HG03469 (cell line): Measurements from ENCODE around the gene MIOX.
A peak's percentile ranks its signal among the peaks of the same experiment; 100 is the strongest.

Source experiments
- ATAC-seq: cut with Tn5 transposase; IDR thresholded peaks from one replicate; pipeline ENCODE4 v1.9.1; 2021; ENCODE audit warnings: mild to moderate bottlenecking, moderate library complexity, moderate number of reproducible peaks; ENCODE audit not compliant: unreplicated experiment

Gene MIOX

DNA sequence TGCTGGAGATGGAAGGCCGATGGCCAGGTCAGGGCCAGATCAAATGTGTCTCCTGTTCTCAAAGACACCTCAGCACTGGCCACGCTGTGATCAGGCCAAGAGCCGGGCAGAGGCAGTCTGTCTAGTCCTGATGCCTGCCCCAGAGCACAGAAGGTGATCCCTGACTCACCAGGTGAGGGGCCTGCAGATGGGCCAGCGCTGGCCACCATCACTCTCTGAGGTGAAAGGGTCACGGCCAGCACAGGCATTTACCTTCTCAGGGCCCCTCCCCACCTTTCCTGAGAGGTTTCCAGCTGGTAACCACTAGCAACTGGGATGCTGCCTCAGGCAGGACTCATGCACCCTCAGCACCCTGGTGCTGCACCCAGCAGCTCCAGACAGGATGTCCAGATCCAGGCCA lies 14.7 kb upstream of the MIOX start:
- no peak for ATAC-seq

DNA sequence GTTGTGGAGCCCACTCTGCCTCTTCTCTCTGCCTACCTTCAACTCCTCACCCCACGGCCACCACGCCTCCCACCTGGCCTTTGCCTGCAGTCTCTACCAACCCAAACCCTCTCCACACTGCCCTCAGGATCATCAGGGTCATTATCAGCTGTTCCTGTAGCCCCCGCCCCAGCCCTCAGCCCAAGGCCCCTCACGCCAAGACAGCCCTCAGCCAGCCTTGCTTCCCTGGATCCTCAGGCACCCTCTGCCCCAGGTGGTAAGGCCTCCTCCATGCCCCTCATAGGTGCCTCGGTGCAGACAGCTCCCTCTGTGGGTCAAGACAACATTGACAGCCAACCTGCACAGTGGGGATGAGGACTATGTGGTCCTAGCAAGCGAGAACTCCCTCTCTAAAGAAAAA lies 13.6 kb upstream of the MIOX start:
- ATAC-seq = no peak

GRCh38 chr22:50473855-50474671 lies 12.6 kb upstream of the MIOX start:
- ATAC-seq = no peak

DNA sequence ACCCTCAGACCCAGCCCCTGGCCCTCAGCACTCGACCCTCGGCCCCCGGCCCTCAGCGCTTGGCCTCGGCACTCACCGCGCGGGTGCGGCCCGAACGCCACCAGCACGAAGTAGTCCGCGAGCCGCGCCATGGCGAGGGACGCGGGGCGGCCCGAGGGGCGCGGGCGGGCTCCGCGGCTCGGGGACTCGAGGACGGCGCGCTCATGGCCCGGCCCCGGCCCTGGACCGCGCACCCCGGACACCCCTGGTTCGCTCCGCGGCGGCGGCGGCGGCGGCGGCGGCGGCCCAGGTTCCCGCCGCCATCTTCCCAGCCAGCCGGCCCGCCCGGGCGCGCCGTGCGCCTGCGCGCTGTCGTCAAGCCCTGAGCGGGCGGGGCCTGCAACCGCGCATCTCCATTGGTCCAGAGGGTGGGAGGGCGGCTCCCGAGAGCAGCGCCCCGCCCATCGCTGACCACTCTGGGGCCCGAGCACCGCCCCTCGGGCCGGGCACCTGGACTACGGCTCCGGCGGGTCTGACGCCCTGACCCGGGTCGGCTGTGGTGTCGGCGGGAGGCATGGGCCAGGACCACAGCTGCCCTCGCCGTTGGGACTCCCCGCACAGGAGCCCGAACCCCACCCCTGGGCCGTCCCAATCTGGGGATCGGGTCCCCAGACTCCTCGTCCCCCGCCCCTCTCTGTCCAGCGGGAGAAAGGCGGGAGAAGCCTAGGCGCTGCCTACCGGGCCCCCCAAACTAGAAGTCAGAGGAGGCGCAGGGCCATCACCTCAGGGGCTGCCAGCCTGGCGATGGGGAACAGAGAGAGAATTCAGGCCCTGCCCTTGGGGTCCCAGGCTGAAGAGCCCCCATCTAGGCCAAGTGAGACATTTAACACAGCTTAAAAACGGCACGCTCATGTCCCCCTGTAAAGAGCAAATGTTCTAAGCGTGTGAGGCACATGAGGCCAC lies 11.7 kb upstream of the MIOX start, which contains the start of gene SBF1:
Gene SBF1, minus strand, starts transcription at position 326 of the 942 bp plus-strand sequence. Its CDS starts 195 bp downstream, at position 131.
- ATAC-seq = peak; percentile 60

GRCh38 chr22:50475652-50476002 lies 11.0 kb upstream of the MIOX start:
- no peak for ATAC-seq

DNA sequence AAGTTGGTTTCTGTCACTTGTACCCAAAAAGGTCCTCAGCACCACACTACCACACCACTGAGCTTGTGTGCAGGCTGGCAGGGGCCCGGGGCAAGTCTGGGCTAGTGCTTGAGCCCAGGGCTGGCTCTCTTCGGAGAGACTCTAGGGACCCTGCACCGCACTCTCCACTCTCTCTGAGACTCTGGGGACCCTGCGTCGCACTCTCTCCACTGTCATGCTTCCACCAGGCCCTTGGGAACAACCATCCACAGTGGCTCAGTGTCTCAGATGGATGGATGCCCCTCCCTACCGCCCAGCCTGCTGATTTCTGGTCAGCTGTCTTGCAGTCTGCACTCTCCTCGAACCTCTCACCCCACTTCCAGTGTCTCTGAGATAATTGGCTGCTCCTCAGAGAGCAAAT lies 9.8 kb upstream of the MIOX start:
- ATAC-seq = no peak

- no peak for ATAC-seq
Observed at GRCh38 chr22:50477923-50478322, 8.7 kb upstream of the MIOX start.

DNA sequence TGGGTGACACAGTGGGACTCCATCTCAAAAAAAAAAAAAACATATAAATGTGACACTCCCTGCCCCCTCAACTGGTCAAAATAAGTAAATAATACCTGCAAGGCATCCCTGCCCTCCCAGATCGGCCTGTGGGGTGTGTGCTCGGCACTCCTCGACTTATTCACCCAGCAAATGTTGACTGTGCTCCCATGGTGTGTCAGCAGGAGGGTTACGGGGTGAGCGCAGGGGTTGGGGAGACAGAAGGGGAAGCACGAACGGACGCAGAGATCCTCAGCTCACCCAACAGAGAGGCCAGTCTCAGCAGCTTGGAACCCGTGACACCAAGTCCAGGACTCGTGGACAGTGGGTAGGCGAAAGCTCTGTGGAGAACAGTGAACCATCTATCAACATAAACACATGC lies 6.9 kb upstream of the MIOX start:
- ATAC-seq = no peak

- no peak for ATAC-seq
Observed at GRCh38 chr22:50481045-50481439, 5.6 kb upstream of the MIOX start.

DNA sequence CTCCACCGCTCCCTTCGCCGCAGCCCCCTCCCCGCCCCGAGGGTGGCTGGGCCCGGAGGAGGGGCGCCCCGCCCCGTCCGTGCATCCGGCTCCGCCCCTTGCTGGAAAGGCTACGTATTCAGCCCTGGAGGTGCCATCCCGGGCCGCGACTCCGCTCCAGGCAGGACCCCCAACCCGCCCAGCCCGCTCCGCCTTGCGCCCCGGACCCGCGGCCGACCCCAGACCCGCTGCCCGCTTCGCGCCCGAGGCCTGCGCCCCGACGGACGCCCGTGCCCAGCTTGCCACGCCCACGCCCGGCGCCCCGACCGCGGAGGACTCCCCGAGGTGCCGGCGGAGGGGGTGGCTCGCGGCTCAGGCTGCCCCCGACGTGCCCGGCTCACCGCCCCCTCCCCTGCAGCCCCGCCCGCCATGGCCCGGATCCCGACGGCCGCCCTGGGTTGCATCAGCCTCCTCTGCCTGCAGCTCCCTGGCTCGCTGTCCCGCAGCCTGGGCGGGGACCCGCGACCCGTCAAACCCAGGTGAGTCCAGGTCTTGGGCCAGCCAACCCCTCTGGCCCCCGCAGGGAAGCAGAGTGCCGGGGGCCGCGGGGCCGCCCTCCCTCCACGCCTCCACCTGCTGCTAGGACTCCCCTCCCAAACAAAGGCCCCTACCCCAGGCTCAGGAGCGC lies 5.1 kb upstream of the MIOX start, which contains the start of gene ADM2:
Gene ADM2, plus strand, starts transcription at position 104 of the 667 bp plus-strand sequence. Its CDS starts 305 bp downstream, at position 409.
- no peak for ATAC-seq

GRCh38 chr22:50482107-50483074 lies 4.3 kb upstream of the MIOX start:
- no peak for ATAC-seq

GRCh38 chr22:50483106-50483505 lies 3.6 kb upstream of the MIOX start:
- no peak for ATAC-seq

DNA sequence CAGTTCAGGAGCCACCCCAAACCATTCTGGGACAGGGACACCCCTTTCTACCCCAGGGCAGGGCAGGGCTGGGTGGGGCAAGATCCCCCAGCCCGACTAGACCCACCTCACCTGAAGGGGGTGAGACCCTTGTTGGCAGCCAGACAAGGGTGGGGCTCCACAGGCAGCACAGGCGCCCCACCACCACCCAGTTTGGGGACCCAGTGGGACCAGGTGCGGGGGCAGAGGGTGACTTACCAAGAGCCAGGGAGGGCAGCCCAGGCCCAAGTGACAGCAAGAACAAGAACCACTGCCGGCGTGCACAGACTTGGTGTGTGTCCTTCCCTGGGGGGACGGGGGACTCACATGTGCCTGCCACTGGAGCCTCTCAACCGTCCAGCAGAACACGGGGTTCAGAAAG lies 3.1 kb upstream of the MIOX start:
- ATAC-seq = no peak

GRCh38 chr22:50483977-50484853 lies 2.4 kb upstream of the MIOX start:
- no peak for ATAC-seq

- no peak for ATAC-seq
Observed at GRCh38 chr22:50485221-50486131, 1.2 kb upstream of the MIOX start.

- ATAC-seq = no peak
Observed at GRCh38 chr22:50487290-50488005, 789 bp downstream of the MIOX start.

- ATAC-seq = no peak
Observed at GRCh38 chr22:50488006-50488677, 1.5 kb downstream of the MIOX start.
